Heart left ventricle (tissue), 13 donors: ENCODE measurements around the gene KATNB1.

Source experiments
- CTCF ChIP-seq, 12 donors: fragments of 200-600 bp; sonication (generic) in 4 of 12; IDR thresholded peaks; one replicate each; pipeline versions ENCODE4 v1.5.0 to v1.8.0; 2018 to 2022; ENCODE audit warnings: antibody characterized with exemption in 12 of 12, mild to moderate bottlenecking in 5 of 12
- POLR2A ChIP-seq, 2 donors: fragments of 450-650 bp; IDR thresholded peaks; one replicate each; pipeline ENCODE4 v1.6.1; 2017; ENCODE audit warnings: antibody characterized with exemption in 2 of 2, mild to moderate bottlenecking in 2 of 2, moderate library complexity in 2 of 2
- donor health status: ischemic (EF 13 %, LVEDD 7.1; RV severe dilation, severe dysfunction).
- donor health status: DM: no; HTN: yes; CAD: no.
- donor health status: DM: no; HTN: no; CAD: no.
- donor health status: ischemic (EF 25% LVEDD 6.9; RV normal size, moderate dysfunction).
- donor health status: ischemic (EF 25% LVEDD 5.7; RV mildly dilated, moderate dysfunction).
- donor health status: ischemic (EF 35%, LVEDD 5.7; RV mildly dilated, moderate dysfunction).
- donor health status: nonischemic (EF 11% LVEDD 7.7; RV severe dilation, severe dysfunction).
- donor health status: DM: yes; HTN: yes; CAD: no.
- donor health status: PGD.
- donor health status: ischemic (EF 29% LVEDD 5.4; RV normal size, mild dysfunction).
- donor health status: nonischemic (EF 23%, LVEDD 6.1; RV moderate dilation, normal function).

- TF ChIP-seq CTCF (IDR thresholded peaks at IDR 0.05) (no peak), POLR2A (IDR thresholded peaks at IDR 0.05) (no peak)
These were observed 12.4 kb downstream of the KATNB1 start for GRCh38 chr16:57747996-57748395.
